Left renal pelvis (tissue), 4 donors: ENCODE measurements around the gene CCNB1IP1. TPM values are rescaled to one million over a fixed set of nuclear protein-coding genes. Genes with fewer than 3 reads are reported as not detected.

Experiments used
- polyA plus RNA-seq, 4 donors: library from polyadenylated mRNA; unstranded; fragments of 120-200 nt; gene quantifications; one replicate each; pipeline ENCODE4 v1.2.1, GENCODE V29; 2013; ENCODE audit not compliant: insufficient read length in 4 of 4

The CCNB1IP1 gene
- polyA plus RNA-seq, 4 donors, result 77.2 to 132 (median 119) TPM

Other genes starting within 250 kb of the CCNB1IP1 start
- under 1 TPM in 3 of 4 donors, not detected in 1; 0.03 to 0.11 (median 0.04) TPM for gene OR4K17, start 222.5 kb downstream of the CCNB1IP1 start, polyA plus RNA-seq
- gene OR4N5, start 194.5 kb downstream of the CCNB1IP1 start, polyA plus RNA-seq, result not detected
- gene OR11G2, start 142.4 kb downstream of the CCNB1IP1 start, polyA plus RNA-seq, result under 1 TPM in 1 of 4 donors, not detected in 3; 0.06 TPM
- not detected for gene OR11H6, start 109.6 kb downstream of the CCNB1IP1 start, polyA plus RNA-seq
- under 1 TPM; 0.45 to 0.75 (median 0.64) TPM for gene OR11H7, start 104.3 kb downstream of the CCNB1IP1 start, polyA plus RNA-seq
- under 1 TPM in 1 of 4 donors, not detected in 3; 0.09 TPM for gene OR11H4, start 94.0 kb downstream of the CCNB1IP1 start, polyA plus RNA-seq
- gene TTC5, start 27.3 kb downstream of the CCNB1IP1 start, polyA plus RNA-seq, result 10 to 100 TPM; 19.3 to 27.2 (median 25.9) TPM
- 10 to 100 TPM; 54.5 to 66.3 (median 57.3) TPM for gene PARP2, start 10.4 kb upstream of the CCNB1IP1 start, polyA plus RNA-seq
- gene TEP1, start 80.2 kb upstream of the CCNB1IP1 start, polyA plus RNA-seq, result 10 to 100 TPM; 11.3 to 19.5 (median 18.0) TPM
- gene KLHL33, start 102.9 kb upstream of the CCNB1IP1 start, polyA plus RNA-seq, result under 1 TPM; 0.29 to 0.90 (median 0.57) TPM
- gene OSGEP, start 121.5 kb upstream of the CCNB1IP1 start, polyA plus RNA-seq, result 10 to 100 TPM; 39.6 to 80.8 (median 52.7) TPM
- gene APEX1, start 121.9 kb upstream of the CCNB1IP1 start, polyA plus RNA-seq, result 100 to 1,000 TPM; 238 to 343 (median 315) TPM
- 10 to 100 TPM; 32.9 to 37.8 (median 34.8) TPM for gene PIP4P1, start 128.2 kb upstream of the CCNB1IP1 start, polyA plus RNA-seq
- gene PNP, start 136.1 kb upstream of the CCNB1IP1 start, polyA plus RNA-seq, result 10 to 100 TPM; 15.3 to 96.7 (median 57.6) TPM
- under 1 TPM in 1 of 4 donors, not detected in 3; 0.29 TPM for gene RNASE10, start 172.3 kb upstream of the CCNB1IP1 start, polyA plus RNA-seq
- not detected for gene RNASE9, start 227.8 kb upstream of the CCNB1IP1 start, polyA plus RNA-seq